IPS-15b (cell line): Measurements from ENCODE around the gene SND1.

Experiments used
- H3K27me3 ChIP-seq: one replicate; pipeline ENCODE4 v1.6.1; 2013; ENCODE audit warnings: low read length; ENCODE audit not compliant: control insufficient read depth, insufficient read depth
- H3K36me3 ChIP-seq: one replicate; pipeline ENCODE4 v1.6.1; 2013; ENCODE audit warnings: low read length; ENCODE audit not compliant: control insufficient read depth, insufficient read depth
- H3K4me1 ChIP-seq: one replicate; pipeline ENCODE4 v1.6.1; 2013; ENCODE audit warnings: mild to moderate bottlenecking, low read length; ENCODE audit not compliant: control insufficient read depth, insufficient read depth
- H3K4me3 ChIP-seq: one replicate; pipeline ENCODE4 v1.5.1; 2013; ENCODE audit warnings: low read depth, low read length
- H3K9ac ChIP-seq: one replicate; pipeline ENCODE4 v1.6.1; 2013; ENCODE audit warnings: low read depth, mild to moderate bottlenecking, low read length
- H3K9me3 ChIP-seq: one replicate; pipeline ENCODE4 v1.6.1; 2013; ENCODE audit warnings: mild to moderate bottlenecking, low read length; ENCODE audit not compliant: control insufficient read depth, insufficient read depth

SND1 gene

GRCh38 chr7:128054511-128054910, 402.5 kb downstream of the SND1 start:
- Histone ChIP-seq H3K27me3 (no peaks in the 10 kb centered on the region), H3K36me3 (no peaks in the 10 kb centered on the region), H3K4me1 (no peaks in the 10 kb centered on the region), H3K9ac (no peak overlapping the region), H3K4me3 (no peak overlapping the region), H3K9me3 (no peaks in the 10 kb centered on the region)

- no peaks in the 10 kb centered on the region for H3K9me3 ChIP-seq
- H3K4me1 ChIP-seq, result no peaks in the 10 kb centered on the region
- H3K27me3 ChIP-seq, result no peaks in the 10 kb centered on the region
- no peaks in the 10 kb centered on the region for H3K36me3 ChIP-seq
- H3K9ac ChIP-seq, result no peak overlapping the region
- H3K4me3 ChIP-seq, result no peak overlapping the region
Measured at GRCh38 chr7:128055637-128056036, 403.6 kb downstream of the SND1 start.

DNA sequence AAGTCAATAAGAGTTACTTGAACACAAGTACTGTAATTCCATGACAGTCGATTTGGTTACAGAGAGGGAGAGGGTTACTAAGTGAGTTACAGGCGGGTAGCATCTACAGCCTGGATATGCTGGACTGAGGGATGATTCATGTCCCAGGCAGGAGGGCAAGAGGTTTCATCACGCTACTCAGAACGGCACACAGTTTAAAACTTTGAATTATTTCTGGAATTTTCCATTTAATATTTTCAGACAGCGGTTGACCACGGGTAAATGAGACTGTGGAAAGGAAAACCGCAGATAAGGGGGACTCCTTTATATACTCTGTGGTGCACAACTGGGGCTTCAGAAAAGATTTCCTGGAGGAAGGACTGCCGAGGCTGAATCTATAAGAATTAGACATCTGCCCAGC, 404.9 kb downstream of the SND1 start:
- Histone ChIP-seq H3K9ac (no peak overlapping the region), H3K4me3 (no peak overlapping the region), H3K36me3 (no peaks in the 10 kb centered on the region), H3K27me3 (no peaks in the 10 kb centered on the region), H3K4me1 (no peaks in the 10 kb centered on the region), H3K9me3 (no peaks in the 10 kb centered on the region)

GRCh38 chr7:128057909-128058308, 405.9 kb downstream of the SND1 start:
- Histone ChIP-seq H3K4me3 (no peak overlapping the region), H3K9me3 (no peaks in the 10 kb centered on the region), H3K27me3 (no peaks in the 10 kb centered on the region), H3K9ac (no peak overlapping the region), H3K4me1 (no peaks in the 10 kb centered on the region), H3K36me3 (no peaks in the 10 kb centered on the region)

- Histone ChIP-seq H3K4me1 (no peaks in the 10 kb centered on the region), H3K9me3 (no peaks in the 10 kb centered on the region), H3K36me3 (no peaks in the 10 kb centered on the region), H3K4me3 (no peak overlapping the region), H3K27me3 (no peaks in the 10 kb centered on the region), H3K9ac (no peak overlapping the region)
Measured at GRCh38 chr7:128059143-128059988, 407.4 kb downstream of the SND1 start.

DNA sequence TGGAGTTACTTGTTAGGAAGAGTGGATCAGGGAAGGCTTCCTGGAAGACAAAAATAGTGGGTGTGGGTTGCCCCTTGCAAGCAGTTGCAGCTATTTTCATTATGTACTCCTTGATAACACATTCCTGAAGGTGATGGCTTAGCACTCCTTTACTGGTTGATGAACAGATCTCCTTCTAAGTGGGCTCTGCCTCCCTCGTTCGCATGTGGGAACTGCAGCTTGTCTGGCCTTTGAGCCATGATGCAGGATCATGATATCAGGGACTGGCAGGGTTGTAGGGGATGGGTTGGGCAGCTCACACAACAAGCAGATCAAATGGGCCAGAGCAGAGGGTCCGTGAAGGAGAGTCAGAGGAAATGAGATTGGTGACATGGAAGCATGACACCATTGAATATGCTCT, 408.0 kb downstream of the SND1 start:
- no peaks in the 10 kb centered on the region for H3K27me3 ChIP-seq
- no peak overlapping the region for H3K9ac ChIP-seq
- no peaks in the 10 kb centered on the region for H3K9me3 ChIP-seq
- no peaks in the 10 kb centered on the region for H3K36me3 ChIP-seq
- no peak overlapping the region for H3K4me3 ChIP-seq
- H3K4me1 ChIP-seq, result no peaks in the 10 kb centered on the region

DNA sequence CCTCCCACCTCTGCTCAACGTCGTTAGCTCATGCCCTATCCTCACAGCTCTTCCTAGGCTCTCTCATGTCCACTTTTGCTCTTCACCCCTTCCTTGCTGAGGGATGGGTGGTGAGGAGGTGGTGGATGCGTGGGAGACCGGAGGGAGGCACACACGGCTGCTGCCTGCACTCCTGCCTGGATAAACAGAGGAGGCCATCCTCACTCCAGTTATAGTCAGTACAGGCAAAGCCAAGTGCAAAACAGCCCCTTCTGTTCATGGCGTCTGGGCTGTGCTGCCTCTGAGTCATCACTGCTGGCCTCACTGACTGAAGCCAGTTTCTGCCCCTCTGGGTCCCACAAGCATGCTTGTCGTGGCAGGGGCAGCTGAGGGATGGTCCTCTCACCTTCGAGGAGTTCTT, 411.1 kb downstream of the SND1 start:
- Histone ChIP-seq H3K4me3 (no peak overlapping the region), H3K4me1 (no peaks in the 10 kb centered on the region), H3K36me3 (no peaks in the 10 kb centered on the region), H3K9ac (no peak overlapping the region), H3K9me3 (no peaks in the 10 kb centered on the region), H3K27me3 (no peaks in the 10 kb centered on the region)

DNA sequence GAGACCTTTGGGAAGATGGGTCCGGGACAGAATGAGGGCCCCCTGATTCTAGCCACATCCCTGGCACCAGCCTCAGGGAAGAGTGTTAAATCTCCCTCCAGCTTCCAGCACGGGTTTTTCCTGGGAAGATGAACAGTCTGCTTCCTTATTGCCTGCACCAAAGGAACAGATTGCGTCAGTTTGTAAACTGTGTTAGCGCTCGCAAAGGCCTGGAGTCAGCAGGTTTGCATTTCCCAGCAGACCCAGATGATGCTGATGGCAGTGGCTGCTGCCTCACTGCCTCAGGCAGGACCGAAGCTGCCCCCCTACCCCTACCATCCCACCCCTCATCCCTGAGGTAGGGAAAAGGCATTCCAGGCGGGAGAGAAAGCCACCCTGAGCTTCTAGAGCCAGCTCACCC, 413.9 kb downstream of the SND1 start:
- H3K9me3 ChIP-seq, result no peaks in the 10 kb centered on the region
- H3K4me1 ChIP-seq, result no peaks in the 10 kb centered on the region
- no peaks in the 10 kb centered on the region for H3K36me3 ChIP-seq

DNA sequence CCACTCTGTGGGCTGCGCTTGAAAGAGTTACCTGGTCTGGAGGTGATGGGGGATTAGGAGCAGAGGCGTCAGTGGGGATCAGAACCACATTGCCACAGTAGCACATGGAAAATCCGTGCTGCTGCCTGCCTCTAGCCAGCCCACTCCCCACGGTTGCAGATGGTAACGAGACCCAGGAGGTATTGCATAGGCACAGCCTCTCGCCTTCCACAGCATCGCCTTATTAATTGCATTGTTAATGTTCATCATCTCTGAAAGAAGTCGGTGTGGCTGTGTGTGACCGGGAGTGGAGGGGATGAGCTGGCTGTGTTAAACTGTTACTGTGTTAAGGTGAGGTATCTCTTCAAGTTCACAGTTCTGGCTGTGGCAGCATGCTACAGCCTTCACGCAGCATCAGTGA, 414.4 kb downstream of the SND1 start:
- Histone ChIP-seq H3K27me3 (no peaks in the 10 kb centered on the region), H3K9ac (no peak overlapping the region), H3K4me1 (no peaks in the 10 kb centered on the region), H3K36me3 (no peaks in the 10 kb centered on the region), H3K9me3 (no peaks in the 10 kb centered on the region), H3K4me3 (no peak overlapping the region)

More for the DNA sequence above, 413.9 kb downstream of the SND1 start:
- Histone ChIP-seq H3K9ac (no peak overlapping the region), H3K4me3 (no peak overlapping the region), H3K27me3 (no peaks in the 10 kb centered on the region)

DNA sequence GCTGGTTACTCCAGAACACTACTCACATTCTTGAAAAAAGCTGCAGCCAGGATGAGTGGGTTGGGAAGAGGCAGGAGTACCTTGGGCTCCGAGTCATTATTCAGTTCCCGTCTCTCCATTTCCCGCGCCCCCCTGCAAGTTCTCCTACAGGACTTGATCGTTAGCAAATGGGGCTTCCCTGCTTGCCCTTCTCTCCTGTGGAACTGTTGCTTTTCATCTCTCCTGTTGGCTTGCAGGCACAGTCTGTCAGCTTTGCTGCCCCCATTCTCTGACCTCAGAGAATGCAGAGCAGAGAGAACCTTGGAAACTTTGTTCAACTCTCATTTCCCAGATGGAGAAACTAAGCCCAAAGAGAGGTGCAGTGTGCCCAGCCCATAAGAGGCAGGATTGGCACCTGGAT, 414.9 kb downstream of the SND1 start:
- Histone ChIP-seq H3K4me1 (no peaks in the 10 kb centered on the region), H3K36me3 (peaks cover 3% of the 10 kb centered on the region), H3K9ac (no peak overlapping the region), H3K27me3 (no peaks in the 10 kb centered on the region), H3K9me3 (no peaks in the 10 kb centered on the region), H3K4me3 (no peak overlapping the region)

DNA sequence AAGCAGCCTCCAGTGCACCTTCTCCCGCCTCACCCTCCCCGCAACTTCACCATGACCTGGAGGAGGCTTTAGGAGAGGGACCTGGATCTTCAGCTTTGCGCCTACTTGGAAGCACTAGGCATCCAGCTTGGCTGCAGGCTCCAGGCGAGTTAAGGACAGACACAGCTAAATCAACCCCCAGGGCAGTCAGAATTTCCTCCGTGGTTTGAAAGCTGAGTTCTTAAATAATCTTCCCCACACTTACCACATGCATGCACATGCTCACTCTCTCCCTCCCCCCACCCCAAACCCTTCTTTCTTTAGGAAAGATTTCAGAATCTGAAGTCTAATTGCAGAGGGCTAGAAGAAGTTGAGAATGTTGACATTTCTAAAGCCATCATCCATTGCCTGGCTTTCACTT, 416.0 kb downstream of the SND1 start:
- H3K36me3 ChIP-seq, result peaks cover 4% of the 10 kb centered on the region
- H3K9ac ChIP-seq, result no peak overlapping the region
- H3K27me3 ChIP-seq, result no peaks in the 10 kb centered on the region
- H3K4me3 ChIP-seq, result no peak overlapping the region
- H3K9me3 ChIP-seq, result no peaks in the 10 kb centered on the region
- H3K4me1 ChIP-seq, result no peaks in the 10 kb centered on the region

DNA sequence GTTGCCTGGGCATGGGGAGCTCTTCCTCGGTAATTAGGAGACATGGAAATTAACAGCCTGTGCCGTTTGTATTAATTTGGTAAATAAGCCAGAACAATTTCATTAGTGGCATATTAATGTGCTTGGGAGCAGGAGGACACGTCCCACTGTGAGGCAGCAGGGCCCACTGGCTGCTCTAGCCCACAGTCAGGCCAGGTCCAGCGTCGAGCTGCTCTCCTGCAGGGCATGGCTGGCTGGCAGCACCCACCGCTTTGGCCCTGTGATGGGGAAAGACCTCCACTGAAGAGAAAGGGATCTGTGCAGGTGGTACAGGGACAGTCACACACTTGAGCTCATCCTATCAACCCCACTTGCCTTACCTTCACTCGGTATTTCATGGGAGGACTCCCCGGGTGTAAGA, 416.8 kb downstream of the SND1 start:
- Histone ChIP-seq H3K36me3 (peaks cover 4% of the 10 kb centered on the region), H3K9me3 (no peaks in the 10 kb centered on the region), H3K4me3 (no peak overlapping the region), H3K27me3 (no peaks in the 10 kb centered on the region), H3K4me1 (no peaks in the 10 kb centered on the region), H3K9ac (no peak overlapping the region)
